Panc1 (cell line): ENCODE measurements around the gene HCN1.

ENCODE experiments used
- CTCF ChIP-seq: fragments of 450-650 bp; IDR thresholded peaks from 2 replicates; pipeline ENCODE4 v1.5.1; 2017; ENCODE audit warnings: mild to moderate bottlenecking
- POLR2AphosphoS5 ChIP-seq: IDR thresholded peaks from 2 replicates; pipeline ENCODE4 v1.6.1; 2012; ENCODE audit warnings: mild to moderate bottlenecking, low read depth, low read length, moderate library complexity

GRCh38 chr5:45741110-45741509 is 44.9 kb upstream of the HCN1 start:
- TF ChIP-seq CTCF (no peak), POLR2AphosphoS5 (no peak)
